NCI-H187 (cell line): ENCODE results near the gene SH3PXD2A.

Experiments
- DNase-seq, 2 experiments: peaks; one replicate each; lab custom pipeline; 2025; lab: John Stamatoyannopoulos, UW

Gene SH3PXD2A

GRCh38 chr10:103706762-103707161 is 148.6 kb downstream of the SH3PXD2A start:
- no peak for DNase-seq

- no peak for DNase-seq
Observed at GRCh38 chr10:103706047-103706446, 149.3 kb downstream of the SH3PXD2A start.

GRCh38 chr10:103703941-103704919 is 151.1 kb downstream of the SH3PXD2A start:
- DNase-seq: peak in 1 of 2 experiments; percentile 19

- no peak for DNase-seq
Observed at GRCh38 chr10:103701380-103702222, 153.8 kb downstream of the SH3PXD2A start.

GRCh38 chr10:103700436-103700715 is 155.0 kb downstream of the SH3PXD2A start:
- DNase-seq: no peak

- no peak for DNase-seq
Observed at GRCh38 chr10:103699611-103700435, 155.6 kb downstream of the SH3PXD2A start.

- no peak for DNase-seq
Observed at GRCh38 chr10:103698266-103698665, 157.1 kb downstream of the SH3PXD2A start.

- DNase-seq: no peak
Observed at GRCh38 chr10:103697787-103698186, 157.6 kb downstream of the SH3PXD2A start.

- no peak for DNase-seq
Observed at GRCh38 chr10:103696411-103697145, 158.8 kb downstream of the SH3PXD2A start.

- DNase-seq: no peak
Observed at GRCh38 chr10:103696094-103696410, 159.3 kb downstream of the SH3PXD2A start.

GRCh38 chr10:103695584-103696005 is 159.8 kb downstream of the SH3PXD2A start:
- DNase-seq: no peak

- DNase-seq: no peak
Observed at GRCh38 chr10:103693812-103694205, 161.6 kb downstream of the SH3PXD2A start.

- DNase-seq: no peak
Observed at GRCh38 chr10:103692952-103693811, 162.2 kb downstream of the SH3PXD2A start.

- no peak for DNase-seq
Observed at GRCh38 chr10:103692436-103692951, 162.9 kb downstream of the SH3PXD2A start.

- no peak for DNase-seq
Observed at GRCh38 chr10:103691723-103692435, 163.5 kb downstream of the SH3PXD2A start.

- no peak for DNase-seq
Observed at GRCh38 chr10:103691267-103691666, 164.1 kb downstream of the SH3PXD2A start.

GRCh38 chr10:103690281-103690680 is 165.1 kb downstream of the SH3PXD2A start:
- no peak for DNase-seq

GRCh38 chr10:103688491-103688890 is 166.9 kb downstream of the SH3PXD2A start:
- no peak for DNase-seq

- no peak for DNase-seq
Observed at GRCh38 chr10:103687718-103688117, 167.7 kb downstream of the SH3PXD2A start.

GRCh38 chr10:103687172-103687571 is 168.2 kb downstream of the SH3PXD2A start:
- DNase-seq: no peak
